ENCODE results near the gene TMEM39B. TPM values are rescaled to one million over a fixed set of nuclear protein-coding genes. Genes with fewer than 3 reads are reported as not detected.

The TMEM39B gene
- total and polyA plus RNA-seq, 2 of the 4 experiments (the other 2 are of a cell fraction) = 6.5 to 28.7 TPM

- H3K4me1 ChIP-seq (ENCODE audit: control insufficient read depth, insufficient read depth, low read length) = peaks cover 12% of the 10 kb centered on the region
- no peak overlapping the region for H2BK120ac ChIP-seq (ENCODE audit: low read depth, low read length)
- H3K14ac ChIP-seq (replicated peaks; ENCODE audit: low read depth, low read length) = no peak overlapping the region
- no peak overlapping the region for H3K23ac ChIP-seq (ENCODE audit: low read depth, low read length)
- in situ Hi-C loops (cut with MboI; ENCODE audit: low sequenced_read_pairs) (no loop called here), intact Hi-C loops (cut with micrococcal nuclease) (no loop called here), dilution Hi-C loops (cut with HindIII; ENCODE audit: low sequenced_read_pairs, unreplicated experiment) (no loop called here)
- BruUV-seq (replicated peaks) = no TSS peak
- peak overlapping the region; percentile 75; the same call in 1 of the 2 replicates for H3K4me2 ChIP-seq (ENCODE audit: low read depth, low read length)
- no peaks in the 10 kb centered on the region for H3K9me3 ChIP-seq (ENCODE audit: control insufficient read depth, insufficient read depth, low read length)
- H2BK5ac ChIP-seq (ENCODE audit: low read depth, low read length, poor library complexity, severe bottlenecking) = peak overlapping the region; percentile 79
- no peak overlapping the region for H2AK9ac ChIP-seq (replicated peaks; ENCODE audit: low read depth, low read length, poor library complexity)
- no peaks in the 10 kb centered on the region for H3K27me3 ChIP-seq (ENCODE audit: control insufficient read depth, insufficient read depth, low read length)
- H3K9me1 ChIP-seq (ENCODE audit: insufficient read depth, low read length) = peaks cover 12% of the 10 kb centered on the region
- H4K20me1 ChIP-seq (ENCODE audit: insufficient read depth, low read length) = peaks cover 47% of the 10 kb centered on the region
- ChIA-PET CTCF (interaction anchor here (0.6 kb wide), 1 partner anchor 128 kb away, joined by 5 read pairs; no protein-coding TSS in a partner anchor), POLR2A (ENCODE audit: unreplicated experiment) (no interaction called here)
- DNase-seq (peak; percentile 55), ATAC-seq (ENCODE audit: low read depth) (peak; percentile 30; the same call in 1 of the 2 replicates)
- no peak overlapping the region for H2AFZ ChIP-seq (replicated peaks; ENCODE audit: low read length, poor library complexity)
- H3K36me3 ChIP-seq (ENCODE audit: control insufficient read depth, insufficient read depth, low read length) = no peaks in the 10 kb centered on the region
- TF ChIP-seq RFX5 (IDR thresholded peaks at IDR 0.05; ENCODE audit: low read depth, low read length) (no peak), FOS (IDR thresholded peaks at IDR 0.05; ENCODE audit: low read depth, low read length) (peak; percentile 21; the same call in 1 of the 2 replicates)
- H3K4ac ChIP-seq (ENCODE audit: low read depth, low read length) = no peak overlapping the region
- no peak overlapping the region for H3K27ac ChIP-seq (ENCODE audit: insufficient read depth, low read length)
- no peak overlapping the region for H2AK5ac ChIP-seq (ENCODE audit: low read depth, low read length)
- H3K56ac ChIP-seq (ENCODE audit: extremely low read depth, insufficient read depth, low read length) = no peak overlapping the region
- peaks cover 25 to 87% of the 10 kb centered on the region in 2 experiments for H3K79me1 ChIP-seq (ENCODE audit: low read depth in 1 of 2, low read length in 2 of 2)
- no peak overlapping the region for H3K9ac ChIP-seq (ENCODE audit: low read depth, low read length)
- no peak overlapping the region; the same call in 1 of the 2 replicates for H4K91ac ChIP-seq (ENCODE audit: insufficient read depth, low read depth, low read length)
- no peak overlapping the region for H3K4me3 ChIP-seq (ENCODE audit: insufficient read depth, low read depth, low read length)
- no peak overlapping the region for H4K5ac ChIP-seq (ENCODE audit: low read depth, low read length)
- no peak overlapping the region for H2BK20ac ChIP-seq (ENCODE audit: low read depth, low read length)
- no peak overlapping the region for H4K8ac ChIP-seq (ENCODE audit: low read depth in 2 of 2, low read length in 2 of 2)
- no peak overlapping the region; the same call in 1 of the 2 replicates for H3K18ac ChIP-seq (ENCODE audit: low read depth, low read length)
- H2BK15ac ChIP-seq (ENCODE audit: low read depth, low read length) = no peak overlapping the region
- 30% methylated on average over 2 of the region's 5 CpGs; no CpG with 5 or more reads in 1 of the 2 experiments for WGBS, 2 experiments (ENCODE audit: extremely low coverage in 2 of 2, insufficient read length in 1 of 2)
These were observed 66.2 kb downstream of the TMEM39B start for GRCh38 chr1:32138965-32139364.

Data from IMR-90 (cell line).